ENCODE results near the gene CDC37L1. TPM values are rescaled to one million over a fixed set of nuclear protein-coding genes. Genes with fewer than 3 reads are reported as not detected.

CDC37L1 gene
- 31.3 TPM for total RNA-seq

GRCh38 chr9:4679268-4680172 is at the start of gene CDC37L1:
Gene CDC37L1 (plus strand): TSS chr9:4679569. CDS start chr9:4679768, 199 bp downstream.

GRCh38 chr9:4662108-4662988 is 17.0 kb upstream of the CDC37L1 start, which contains the start of gene PLPP6:
Gene PLPP6 (plus strand): TSS chr9:4662294. CDS start chr9:4662376, 82 bp downstream.

GRCh38 chr9:4666042-4666699 is 13.2 kb upstream of the CDC37L1 start, which contains the start of gene SPATA6L:
Gene SPATA6L (minus strand): TSS chr9:4666480. CDS start chr9:4666250, 230 bp downstream.

GRCh38 chr9:4740638-4741364 is 61.4 kb downstream of the CDC37L1 start, which contains the start of gene AK3:
Gene AK3 (minus strand): TSS chr9:4741202. CDS start chr9:4741087, 115 bp downstream.

Other genes starting within 250 kb of the CDC37L1 start
- gene SLC1A1, start 189.1 kb upstream of the CDC37L1 start, total RNA-seq = 36.0 TPM
- gene PLPP6, start 17.3 kb upstream of the CDC37L1 start, total RNA-seq = 12.8 TPM
- gene SPATA6L, start 13.1 kb upstream of the CDC37L1 start, total RNA-seq = 13.8 TPM
- 36.0 TPM for gene AK3, start 61.6 kb downstream of the CDC37L1 start, total RNA-seq
- 30.7 TPM for gene RCL1, start 113.4 kb downstream of the CDC37L1 start, total RNA-seq

Data from parietal lobe (tissue), 1 donor.